K562 (cell line): ENCODE data around the gene RIT2. TPM values are rescaled to one million over a fixed set of nuclear protein-coding genes. Genes with fewer than 3 reads are reported as not detected.

Experiments
- ATAC-seq: fragments of 200-7000 bp; cut with Tn5 transposase; 3 replicates; pipeline ENCODE4 v1.9.1; 2020; ENCODE audit warnings: moderate library complexity
- BruUV-seq: library from RNA; stranded (reverse); fragments of 400-500 nt; replicated peaks from 2 replicates; lab custom pipeline; 2021; lab: Mats Ljungman, UMichigan
- CTCF ChIA-PET: fragments of 300-600 bp; formaldehyde crosslinking; extraction: SDS; loops from one replicate; lab custom pipeline; 2021; ENCODE audit warnings: low intra/inter-chr PET ratio; lab: Yijun Ruan, JAX
- POLR2A ChIA-PET: fragments of 300-600, 350-650 bp; sonication (Branson Sonifier 250); formaldehyde crosslinking; extraction: SDS; loops from one replicate; lab custom pipeline; 2021; ENCODE audit warnings: antibody characterized with exemption, inconsistent platforms; lab: Yijun Ruan, JAX
- DNase-seq, 4 experiments: peaks; one replicate each; pipeline versions ENCODE4 v3.0.0 to v3.0.0-alpha.2; 2011 to 2018; ENCODE audit warnings: low spot score in 3 of 4, mixed read lengths in 3 of 4; ENCODE audit errors: extremely low read depth in 1 of 4
- FAIRE-seq: peaks from 2 replicates; lab custom pipeline; 2011; peaks lifted over from hg19 to GRCh38; lab: Jason Lieb, UNC
- H2AFZ ChIP-seq: 2 replicates; pipeline ENCODE4 v1.6.0; 2011; ENCODE audit warnings: low read depth, low read length, control low read depth, inconsistent platforms
- H3K27ac ChIP-seq: fragments of 200-600 bp; 3 replicates; pipeline ENCODE4 v1.8.0; 2011; ENCODE audit warnings: low read depth, mild to moderate bottlenecking, control low read depth, inconsistent platforms, low read length, moderate library complexity, mixed read lengths; ENCODE audit errors: extremely low read depth
- H3K27me3 ChIP-seq, 2 experiments: fragments of 300-600 bp in 1 of 2; 2 replicates in 1 of 2; 3 replicates in 1 of 2; pipeline versions ENCODE4 v1.6.0 to v1.8.0; 2011; ENCODE audit warnings: inconsistent platforms in 2 of 2, low read length in 2 of 2, mild to moderate bottlenecking in 1 of 2, mixed read lengths in 1 of 2, moderate library complexity in 1 of 2; ENCODE audit not compliant: control insufficient read depth in 2 of 2, insufficient read depth in 2 of 2
- H3K36me3 ChIP-seq: fragments of 300-600 bp; 3 replicates; pipeline ENCODE4 v1.8.0; 2011; ENCODE audit warnings: mild to moderate bottlenecking, low read length, inconsistent platforms; ENCODE audit not compliant: control insufficient read depth, insufficient read depth
- H3K4me1 ChIP-seq, 2 experiments: fragments of 200-600 bp in 1 of 2; replicated peaks in 1 of 2; 2 replicates in 1 of 2; 3 replicates in 1 of 2; pipeline versions ENCODE4 v1.5.1 to v1.8.0; 2011; ENCODE audit warnings: inconsistent platforms in 2 of 2, low read length in 2 of 2, mild to moderate bottlenecking in 1 of 2, mixed read lengths in 1 of 2, moderate library complexity in 1 of 2; ENCODE audit not compliant: control insufficient read depth in 2 of 2, insufficient read depth in 2 of 2
- H3K4me2 ChIP-seq: 2 replicates; pipeline ENCODE4 v1.6.1; 2011; ENCODE audit warnings: low read length, control low read depth, inconsistent platforms, mixed read lengths; ENCODE audit not compliant: insufficient read depth
- H3K4me3 ChIP-seq: fragments of 200-600 bp; sonication (generic), shearing (Covaris generic); 2 replicates; pipeline ENCODE4 v1.5.1; 2016; ENCODE audit warnings: control low read depth, inconsistent platforms
- H3K79me2 ChIP-seq: fragments of 200-600 bp; 3 replicates; pipeline ENCODE4 v1.8.0; 2011; ENCODE audit warnings: low read length, inconsistent platforms; ENCODE audit not compliant: control insufficient read depth, insufficient read depth
- H3K9ac ChIP-seq, 2 experiments: 2 replicates each; pipeline versions ENCODE4 v1.6.0 to v1.6.1; 2011; ENCODE audit warnings: low read depth in 2 of 2, low read length in 2 of 2, control low read depth in 1 of 2, inconsistent platforms in 1 of 2, mild to moderate bottlenecking in 1 of 2, mixed read lengths in 1 of 2; ENCODE audit not compliant: insufficient read depth in 1 of 2
- H3K9me1 ChIP-seq: one replicate; pipeline ENCODE4 v1.6.0; 2011; ENCODE audit warnings: inconsistent platforms, mild to moderate bottlenecking, low read length, moderate library complexity; ENCODE audit not compliant: control insufficient read depth, insufficient read depth
- H3K9me3 ChIP-seq: replicated peaks from 2 replicates; pipeline ENCODE4 v1.5.1; 2011; ENCODE audit warnings: low read depth, low read length, inconsistent platforms; ENCODE audit not compliant: control insufficient read depth, insufficient read depth
- H4K20me1 ChIP-seq: replicated peaks from 2 replicates; pipeline ENCODE4 v1.6.1; 2011; ENCODE audit warnings: low read length, inconsistent platforms, mixed read lengths; ENCODE audit not compliant: control insufficient read depth, insufficient read depth
- ATF7 ChIP-seq: fragments of 450-650 bp; IDR thresholded peaks from 2 replicates; pipeline ENCODE4 v1.7.1; 2014; ENCODE audit warnings: mild to moderate bottlenecking, moderate library complexity
- GTF2A2 ChIP-seq: IDR thresholded peaks from 2 replicates; pipeline ENCODE4 v1.6.1; 2016; ENCODE audit warnings: mild to moderate bottlenecking, missing genetic modification characterization, missing compliant biosample characterization
- HOXB6 ChIP-seq: fragments of 250-450 bp; sonication (Bioruptor Pico); IDR thresholded peaks from 2 replicates; pipeline ENCODE4 v1.5.1; 2022; ENCODE audit warnings: mild to moderate bottlenecking, borderline replicate concordance
- XRCC3 ChIP-seq: fragments of 450-650 bp; IDR thresholded peaks from 2 replicates; pipeline ENCODE4 v1.6.1; 2017; ENCODE audit warnings: mild to moderate bottlenecking, moderate library complexity
- ZNF57 ChIP-seq: fragments of 450-650 bp; formaldehyde crosslinking; IDR thresholded peaks from 2 replicates; pipeline ENCODE4 v1.4.0; 2020; ENCODE audit warnings: mild to moderate bottlenecking, moderate library complexity
- WGBS: fragments of 100-300 bp; shearing (Covaris generic); methylation state at CpG from one replicate; pipeline ENCODE4 v1.1.6; 2016; ENCODE audit warnings: low coverage, mixed read lengths; ENCODE audit not compliant: insufficient coverage; ENCODE audit errors: missing lambda C conversion rate; 5-methylcytosine and 5-hydroxymethylcytosine counted together
- in situ Hi-C: fragments of 300-500 bp; cut with MboI; formaldehyde crosslinking; loops from 4 replicates; pipeline ENCODE4 v1.15.0; 2018; ENCODE audit warnings: inconsistent platforms, mixed read lengths
- intact Hi-C: fragments of 100-400 bp; cut with micrococcal nuclease; formaldehyde crosslinking; loops from 2 replicates; pipeline ENCODE4 v1.14.2; 2022
- polyA plus RNA-seq, 8 experiments: library from polyadenylated mRNA; depleted of rRNA in 4 of 8; stranded (reverse) in 5 of 8; unstranded in 3 of 8; fragments of >200 nt; fragmentation: Nextera tagmentation in 2 of 8; fragmentation: Illumina TruSeq in 1 of 8; extraction: Ambion mirVana in 2 of 8; extraction: Trizol in 1 of 8; gene quantifications; 2 replicates each; pipeline versions ENCODE4 v1.2.1 to v1.2.3, GENCODE V29; 2011 to 2014; ENCODE audit warnings: inconsistent platforms in 1 of 8, missing spikeins in 1 of 8
- total RNA-seq, 7 experiments: library from RNA; depleted of rRNA in 6 of 7; stranded (reverse); fragments of >200 nt in 6 of 7; fragmentation: Illumina TruSeq in 2 of 7; extraction: Trizol in 2 of 7; gene quantifications; 2 replicates each; pipeline versions ENCODE4 v1.2.1 to v1.2.3, GENCODE V29; 2011 to 2021; ENCODE audit warnings: low replicate concordance in 1 of 7
- TF ChIP-seq, protein P1 (sequence below): fragments of 250-450 bp; sonication (Bioruptor Pico); IDR thresholded peaks from 2 replicates; pipeline ENCODE4 v1.4.0; 2020
- TF ChIP-seq, protein P2 (sequence below): sonication (generic); formaldehyde crosslinking; IDR thresholded peaks from 2 replicates; pipeline ENCODE4 v1.8.0; 2022; ENCODE audit warnings: missing genetic modification reagents, mild to moderate bottlenecking, borderline replicate concordance

The RIT2 gene
- total and polyA plus RNA-seq, 9 of the 15 experiments (the other 6 are each of a cell fraction or from before 2014, with no cell fraction given) = not detected

GRCh38 chr18:42730272-42730671 lies 385.2 kb downstream of the RIT2 start:
- no peaks in the 10 kb centered on the region for H3K36me3 ChIP-seq
- DNase-seq = no peak
- BruUV-seq = no TSS peak
- no peaks in the 10 kb centered on the region for H3K27me3 ChIP-seq
- no peak overlapping the region for H2AFZ ChIP-seq
- in situ Hi-C loops = no loop called here
- 0% methylated on average over 1 of the region's 1 CpG for WGBS
- H3K4me1 ChIP-seq = no peaks in the 10 kb centered on the region
- no peak for FAIRE-seq
- H3K27ac ChIP-seq = no peak overlapping the region
- no peaks in the 10 kb centered on the region for H4K20me1 ChIP-seq
- ChIA-PET POLR2A (no interaction called here), CTCF (no interaction called here)
- H3K9me3 ChIP-seq = no peaks in the 10 kb centered on the region
- H3K4me2 ChIP-seq = no peak overlapping the region
- TF ChIP-seq ZNF57 (CRISPR knock-in tag) = no peak
- no peak for TF ChIP-seq HOXB6
- no peak for TF ChIP-seq ATF7
- TF ChIP-seq GTF2A2 (tag) = no peak
- intact Hi-C loops = no loop called here
- H3K9me1 ChIP-seq = no peaks in the 10 kb centered on the region
- H3K79me2 ChIP-seq = no peaks in the 10 kb centered on the region
- H3K4me3 ChIP-seq = no peak overlapping the region
- ATAC-seq = no peak
- H3K9ac ChIP-seq = no peak overlapping the region

DNA sequence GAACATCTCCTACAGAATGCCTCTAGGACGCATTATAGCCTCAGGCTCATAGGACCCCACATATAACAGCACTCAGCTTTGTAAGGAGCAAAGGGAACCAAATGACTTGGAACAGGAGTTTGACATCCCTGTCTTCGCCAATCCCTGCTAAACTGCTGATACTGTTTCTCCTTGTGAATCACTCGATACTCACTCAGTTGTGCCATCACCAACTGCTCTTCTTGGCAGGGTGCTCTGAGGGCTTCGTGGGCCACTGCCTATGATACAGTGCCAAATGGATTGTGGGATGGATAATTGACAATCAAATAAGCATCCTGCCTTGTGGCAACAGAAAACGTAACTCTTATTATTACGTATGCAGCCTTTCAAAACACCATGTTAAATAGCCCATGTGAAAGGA lies 396.3 kb downstream of the RIT2 start:
- Histone ChIP-seq H3K9ac (no peak overlapping the region), H4K20me1 (no peaks in the 10 kb centered on the region), H3K9me1 (no peaks in the 10 kb centered on the region), H3K4me1 (no peaks in the 10 kb centered on the region), H3K79me2 (no peaks in the 10 kb centered on the region), H3K36me3 (no peaks in the 10 kb centered on the region), H3K27me3 (no peaks in the 10 kb centered on the region), H2AFZ (no peak overlapping the region), H3K4me2 (no peak overlapping the region), H3K4me3 (no peak overlapping the region), H3K27ac (no peak overlapping the region), H3K9me3 (no peaks in the 10 kb centered on the region)
- DNase-seq (no peak), ATAC-seq (no peak), FAIRE-seq (no peak)
- in situ Hi-C loops = no loop called here
- intact Hi-C loops = no loop called here
- 2% methylated on average over 6 of the region's 6 CpGs for WGBS
- ChIA-PET POLR2A (no interaction called here), CTCF (no interaction called here)
- BruUV-seq = no TSS peak
- TF ChIP-seq, protein P1, sequence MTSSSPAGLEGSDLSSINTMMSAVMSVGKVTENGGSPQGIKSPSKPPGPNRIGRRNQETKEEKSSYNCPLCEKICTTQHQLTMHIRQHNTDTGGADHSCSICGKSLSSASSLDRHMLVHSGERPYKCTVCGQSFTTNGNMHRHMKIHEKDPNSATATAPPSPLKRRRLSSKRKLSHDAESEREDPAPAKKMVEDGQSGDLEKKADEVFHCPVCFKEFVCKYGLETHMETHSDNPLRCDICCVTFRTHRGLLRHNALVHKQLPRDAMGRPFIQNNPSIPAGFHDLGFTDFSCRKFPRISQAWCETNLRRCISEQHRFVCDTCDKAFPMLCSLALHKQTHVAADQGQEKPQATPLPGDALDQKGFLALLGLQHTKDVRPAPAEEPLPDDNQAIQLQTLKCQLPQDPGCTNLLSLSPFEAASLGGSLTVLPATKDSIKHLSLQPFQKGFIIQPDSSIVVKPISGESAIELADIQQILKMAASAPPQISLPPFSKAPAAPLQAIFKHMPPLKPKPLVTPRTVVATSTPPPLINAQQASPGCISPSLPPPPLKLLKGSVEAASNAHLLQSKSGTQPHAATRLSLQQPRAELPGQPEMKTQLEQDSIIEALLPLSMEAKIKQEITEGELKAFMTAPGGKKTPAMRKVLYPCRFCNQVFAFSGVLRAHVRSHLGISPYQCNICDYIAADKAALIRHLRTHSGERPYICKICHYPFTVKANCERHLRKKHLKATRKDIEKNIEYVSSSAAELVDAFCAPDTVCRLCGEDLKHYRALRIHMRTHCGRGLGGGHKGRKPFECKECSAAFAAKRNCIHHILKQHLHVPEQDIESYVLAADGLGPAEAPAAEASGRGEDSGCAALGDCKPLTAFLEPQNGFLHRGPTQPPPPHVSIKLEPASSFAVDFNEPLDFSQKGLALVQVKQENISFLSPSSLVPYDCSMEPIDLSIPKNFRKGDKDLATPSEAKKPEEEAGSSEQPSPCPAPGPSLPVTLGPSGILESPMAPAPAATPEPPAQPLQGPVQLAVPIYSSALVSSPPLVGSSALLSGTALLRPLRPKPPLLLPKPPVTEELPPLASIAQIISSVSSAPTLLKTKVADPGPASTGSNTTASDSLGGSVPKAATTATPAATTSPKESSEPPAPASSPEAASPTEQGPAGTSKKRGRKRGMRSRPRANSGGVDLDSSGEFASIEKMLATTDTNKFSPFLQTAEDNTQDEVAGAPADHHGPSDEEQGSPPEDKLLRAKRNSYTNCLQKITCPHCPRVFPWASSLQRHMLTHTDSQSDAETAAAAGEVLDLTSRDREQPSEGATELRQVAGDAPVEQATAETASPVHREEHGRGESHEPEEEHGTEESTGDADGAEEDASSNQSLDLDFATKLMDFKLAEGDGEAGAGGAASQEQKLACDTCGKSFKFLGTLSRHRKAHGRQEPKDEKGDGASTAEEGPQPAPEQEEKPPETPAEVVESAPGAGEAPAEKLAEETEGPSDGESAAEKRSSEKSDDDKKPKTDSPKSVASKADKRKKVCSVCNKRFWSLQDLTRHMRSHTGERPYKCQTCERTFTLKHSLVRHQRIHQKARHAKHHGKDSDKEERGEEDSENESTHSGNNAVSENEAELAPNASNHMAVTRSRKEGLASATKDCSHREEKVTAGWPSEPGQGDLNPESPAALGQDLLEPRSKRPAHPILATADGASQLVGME (CRISPR knock-in tag) = no peak
- TF ChIP-seq, protein P2, sequence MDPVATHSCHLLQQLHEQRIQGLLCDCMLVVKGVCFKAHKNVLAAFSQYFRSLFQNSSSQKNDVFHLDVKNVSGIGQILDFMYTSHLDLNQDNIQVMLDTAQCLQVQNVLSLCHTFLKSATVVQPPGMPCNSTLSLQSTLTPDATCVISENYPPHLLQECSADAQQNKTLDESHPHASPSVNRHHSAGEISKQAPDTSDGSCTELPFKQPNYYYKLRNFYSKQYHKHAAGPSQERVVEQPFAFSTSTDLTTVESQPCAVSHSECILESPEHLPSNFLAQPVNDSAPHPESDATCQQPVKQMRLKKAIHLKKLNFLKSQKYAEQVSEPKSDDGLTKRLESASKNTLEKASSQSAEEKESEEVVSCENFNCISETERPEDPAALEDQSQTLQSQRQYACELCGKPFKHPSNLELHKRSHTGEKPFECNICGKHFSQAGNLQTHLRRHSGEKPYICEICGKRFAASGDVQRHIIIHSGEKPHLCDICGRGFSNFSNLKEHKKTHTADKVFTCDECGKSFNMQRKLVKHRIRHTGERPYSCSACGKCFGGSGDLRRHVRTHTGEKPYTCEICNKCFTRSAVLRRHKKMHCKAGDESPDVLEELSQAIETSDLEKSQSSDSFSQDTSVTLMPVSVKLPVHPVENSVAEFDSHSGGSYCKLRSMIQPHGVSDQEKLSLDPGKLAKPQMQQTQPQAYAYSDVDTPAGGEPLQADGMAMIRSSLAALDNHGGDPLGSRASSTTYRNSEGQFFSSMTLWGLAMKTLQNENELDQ = no peak
- no peak for TF ChIP-seq XRCC3
